NCI-H1417 (cell line): ENCODE data around the gene SH3BP1.
"Not testable (repeated sequence)": the region's sequence is repeated elsewhere in the genome, so short reads cannot be mapped to it uniquely, and the experiment has no call there.

ENCODE experiments used
- DNase-seq, 3 experiments: peaks; one replicate each; lab custom pipeline; 2025; lab: John Stamatoyannopoulos, UW

The SH3BP1 gene, protein sequence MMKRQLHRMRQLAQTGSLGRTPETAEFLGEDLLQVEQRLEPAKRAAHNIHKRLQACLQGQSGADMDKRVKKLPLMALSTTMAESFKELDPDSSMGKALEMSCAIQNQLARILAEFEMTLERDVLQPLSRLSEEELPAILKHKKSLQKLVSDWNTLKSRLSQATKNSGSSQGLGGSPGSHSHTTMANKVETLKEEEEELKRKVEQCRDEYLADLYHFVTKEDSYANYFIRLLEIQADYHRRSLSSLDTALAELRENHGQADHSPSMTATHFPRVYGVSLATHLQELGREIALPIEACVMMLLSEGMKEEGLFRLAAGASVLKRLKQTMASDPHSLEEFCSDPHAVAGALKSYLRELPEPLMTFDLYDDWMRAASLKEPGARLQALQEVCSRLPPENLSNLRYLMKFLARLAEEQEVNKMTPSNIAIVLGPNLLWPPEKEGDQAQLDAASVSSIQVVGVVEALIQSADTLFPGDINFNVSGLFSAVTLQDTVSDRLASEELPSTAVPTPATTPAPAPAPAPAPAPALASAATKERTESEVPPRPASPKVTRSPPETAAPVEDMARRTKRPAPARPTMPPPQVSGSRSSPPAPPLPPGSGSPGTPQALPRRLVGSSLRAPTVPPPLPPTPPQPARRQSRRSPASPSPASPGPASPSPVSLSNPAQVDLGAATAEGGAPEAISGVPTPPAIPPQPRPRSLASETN

DNA sequence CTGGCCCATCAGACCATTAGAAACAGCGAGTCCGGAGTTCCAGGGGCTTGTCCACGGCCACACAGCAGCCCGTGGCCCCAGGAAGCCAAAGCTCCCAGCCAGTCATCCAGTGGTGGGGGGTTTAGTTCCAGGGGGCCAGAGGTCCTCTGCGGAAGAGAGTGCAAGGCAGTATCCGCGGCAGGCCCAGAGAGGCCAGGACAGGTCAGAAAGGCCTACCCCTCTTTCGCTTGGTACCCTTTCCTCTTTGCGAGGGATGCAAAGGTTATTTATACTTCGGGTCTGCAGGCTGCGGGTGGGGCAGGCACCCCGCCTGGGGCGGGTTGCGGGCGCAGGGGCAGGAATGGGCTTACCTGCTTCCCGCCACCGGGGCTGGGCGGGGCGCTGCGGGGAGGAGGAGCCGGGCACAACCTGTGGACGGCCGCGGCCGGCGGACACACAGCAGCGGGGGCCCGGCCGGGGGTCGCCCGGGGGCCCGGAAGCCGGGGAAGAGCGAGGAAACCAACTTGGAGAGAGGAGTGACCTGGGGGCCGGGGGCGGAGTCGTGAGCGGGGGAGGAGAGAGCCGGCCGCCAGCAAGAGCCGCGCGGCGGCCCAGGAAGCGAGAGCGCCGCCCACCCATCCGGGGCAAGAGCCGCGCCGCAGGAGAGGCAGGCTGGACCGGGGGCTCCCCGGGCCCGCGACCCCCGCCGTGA is at the start of gene SH3BP1:
Gene SH3BP1, plus strand, starts transcription at position 600 of the 691 bp plus-strand sequence. CDS start 119 bp downstream, outside the sequence.
- DNase-seq = peak; percentile 8 to 53 (median 27)

DNA sequence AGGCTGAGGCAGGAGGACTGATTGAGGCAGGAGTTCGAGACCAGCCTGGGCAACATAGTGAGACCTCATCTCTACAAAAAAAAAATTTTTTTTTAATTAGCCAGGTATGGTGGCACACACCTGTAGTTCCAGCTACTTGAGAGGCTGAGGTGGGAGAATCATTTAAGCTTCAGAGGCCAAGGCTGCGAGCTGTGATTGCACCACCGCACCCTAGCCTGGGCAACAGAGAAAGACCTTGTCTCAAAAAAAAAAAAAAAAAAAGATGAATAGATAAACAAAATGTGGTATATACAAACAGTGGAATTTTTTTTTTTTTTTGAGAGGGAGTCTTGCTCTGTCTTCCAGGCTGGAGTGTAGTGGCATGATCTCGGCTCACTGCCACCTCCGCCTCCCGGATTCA is 48.4 kb upstream of the SH3BP1 start:
- DNase-seq = not testable (repeated sequence)

DNA sequence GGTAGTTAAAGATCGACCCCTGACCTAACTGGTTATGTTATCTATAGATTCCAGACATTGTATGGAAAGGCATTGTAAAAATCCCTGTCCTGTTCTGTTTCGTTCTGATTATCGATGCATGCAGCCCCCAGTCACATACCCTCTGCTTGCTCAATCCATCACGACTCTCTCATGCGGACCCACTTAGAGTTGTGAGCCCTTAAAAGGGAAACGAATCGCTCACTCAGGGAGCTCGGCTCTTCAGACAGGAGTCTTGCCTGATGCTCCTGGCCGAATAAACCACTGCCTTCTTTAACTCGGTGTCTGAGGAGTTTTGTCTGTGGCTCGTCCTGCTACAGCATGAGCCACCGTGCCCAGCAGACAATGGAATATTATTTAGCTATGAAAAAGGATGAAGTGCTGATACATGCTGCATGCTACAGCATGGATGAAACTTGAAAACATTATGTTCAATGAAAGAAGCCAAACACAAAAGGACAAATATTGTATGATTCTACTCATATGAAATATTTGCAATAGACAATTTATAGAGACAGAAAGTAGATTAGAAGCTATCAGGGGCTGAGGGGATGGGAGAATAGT is 47.6 kb upstream of the SH3BP1 start:
- no peak for DNase-seq

DNA sequence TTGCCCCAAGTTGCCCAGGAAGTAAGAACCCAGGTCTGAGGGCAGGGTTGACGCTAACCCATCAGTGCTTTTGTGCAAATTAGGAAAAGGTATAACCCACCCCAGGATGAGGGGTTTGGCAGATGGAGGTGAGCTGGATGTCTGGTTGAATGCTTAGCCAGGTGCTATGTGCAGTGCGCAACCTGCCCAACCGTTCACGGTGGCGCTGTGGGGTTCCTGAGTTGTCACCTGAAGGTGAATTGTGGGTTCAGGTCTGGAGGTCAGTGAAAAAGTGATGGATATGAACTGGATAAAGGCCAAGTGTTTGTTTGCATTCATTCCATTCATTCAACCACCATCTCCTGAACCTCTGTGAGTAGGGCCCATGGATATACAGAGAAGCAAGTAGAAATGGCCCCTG is 45.2 kb upstream of the SH3BP1 start:
- DNase-seq = no peak

DNA sequence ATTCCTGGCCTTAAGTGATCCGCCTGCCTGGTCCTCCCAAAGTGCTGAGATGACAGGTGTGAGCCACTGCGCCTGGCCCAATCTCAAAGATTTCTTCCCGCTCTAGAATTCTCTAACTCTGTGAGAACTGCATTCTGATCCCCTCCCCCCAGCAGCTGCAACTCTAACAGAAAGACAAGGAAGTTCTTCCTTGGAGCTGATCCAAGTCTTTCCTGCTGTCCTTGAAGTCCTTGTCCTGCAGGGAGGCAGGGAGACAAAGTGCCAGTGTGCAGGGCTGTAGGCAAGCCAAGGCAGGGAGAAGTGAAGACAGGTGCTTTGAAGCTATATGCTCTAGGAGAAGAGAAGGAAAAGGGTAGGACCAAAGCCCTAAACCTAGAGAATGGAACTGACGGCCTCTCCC is 40.3 kb upstream of the SH3BP1 start:
- no peak for DNase-seq

DNA sequence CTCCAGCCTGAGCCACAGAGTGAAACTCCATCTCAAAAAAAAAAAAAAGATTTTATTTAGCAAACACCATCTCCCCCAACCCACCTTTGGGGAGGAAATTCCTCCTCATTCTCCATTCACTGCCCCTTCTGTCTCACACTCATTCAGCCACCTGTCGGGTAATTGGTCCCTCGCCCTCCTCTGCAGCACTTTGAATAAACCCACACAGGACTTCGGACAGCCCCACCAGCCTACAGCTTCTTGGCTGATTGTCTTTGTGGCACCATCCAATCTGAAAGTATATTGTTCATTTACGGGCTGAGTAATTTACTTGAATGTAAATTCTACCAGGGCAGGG is 38.3 kb upstream of the SH3BP1 start:
- DNase-seq = no peak

DNA sequence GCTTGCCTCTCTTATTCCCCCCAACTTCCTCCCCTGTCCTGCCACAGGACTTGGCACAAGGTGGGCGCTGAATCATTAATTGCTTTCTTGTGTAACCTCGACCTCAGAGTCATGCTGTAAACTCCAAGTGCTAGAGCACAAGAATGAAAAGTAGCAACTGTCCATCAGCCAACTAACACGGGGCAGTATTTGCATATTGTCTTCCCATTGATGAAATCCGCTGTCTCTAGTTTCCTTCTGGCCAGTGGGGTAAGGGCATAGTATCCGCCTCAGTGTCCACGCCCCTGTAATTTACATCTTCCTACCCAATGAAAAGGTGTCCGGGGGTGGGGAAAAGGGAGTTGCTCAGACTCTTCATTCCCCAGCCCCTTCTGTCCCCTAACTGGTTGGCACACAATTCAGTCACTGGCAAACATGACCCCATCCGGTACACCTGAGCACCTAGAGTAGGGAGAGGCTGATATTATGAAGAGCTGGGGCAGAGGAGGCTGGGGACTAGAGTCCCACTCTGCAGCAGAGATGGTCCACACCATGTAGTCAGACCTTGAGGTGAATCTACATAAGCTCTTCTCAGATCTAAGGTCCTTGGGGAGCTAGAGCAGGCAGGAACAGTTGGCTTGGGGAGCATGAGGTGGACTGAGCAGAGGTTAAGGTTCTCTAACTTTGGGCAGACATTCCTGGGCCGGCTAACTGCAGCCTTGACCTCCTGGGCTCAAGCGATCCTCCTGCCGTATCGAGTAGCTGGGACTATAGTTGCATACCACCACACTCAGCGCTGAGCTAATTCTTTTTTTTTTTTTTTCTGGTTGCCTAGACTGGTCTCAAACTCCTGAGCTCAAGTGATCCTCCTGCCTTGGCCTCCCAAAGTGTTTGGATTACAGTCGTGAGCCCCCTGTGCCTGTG is 37.7 kb upstream of the SH3BP1 start:
- DNase-seq = peak in 1 of 3 experiments; percentile 2

DNA sequence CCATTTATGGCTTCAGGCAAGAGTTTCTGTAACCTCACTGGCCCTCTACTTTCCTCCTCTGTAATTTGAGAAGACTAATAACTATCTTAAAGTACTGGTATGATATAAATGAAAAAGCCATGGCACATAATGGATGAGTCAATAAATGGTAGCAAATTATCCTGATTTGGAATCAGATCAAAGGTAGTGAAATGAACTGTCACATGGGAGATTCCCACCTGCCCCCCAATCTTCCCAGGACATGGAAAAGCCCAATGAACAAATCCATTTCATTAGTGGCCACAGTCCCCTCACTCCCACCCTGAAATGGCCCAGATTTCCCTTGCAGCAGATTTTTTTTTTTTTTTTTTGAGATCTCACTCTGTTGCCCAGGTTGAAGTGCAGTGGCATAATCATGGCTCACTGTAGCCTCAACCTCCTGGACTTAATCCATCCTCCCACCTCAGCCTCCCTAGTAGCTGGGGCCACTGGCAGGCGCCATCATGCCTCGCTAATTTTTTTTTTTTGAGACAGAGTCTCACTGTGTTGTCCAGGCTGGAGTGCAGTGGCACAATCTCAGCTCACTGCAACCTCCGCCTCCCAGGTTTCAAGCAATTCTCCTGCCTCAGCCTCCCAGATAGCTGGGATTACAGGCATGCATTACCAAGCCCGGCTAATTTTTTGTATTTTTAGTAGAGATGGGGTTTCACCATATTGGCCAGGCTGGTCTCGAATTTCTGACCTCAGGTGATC is 36.8 kb upstream of the SH3BP1 start:
- DNase-seq = not testable (repeated sequence)

DNA sequence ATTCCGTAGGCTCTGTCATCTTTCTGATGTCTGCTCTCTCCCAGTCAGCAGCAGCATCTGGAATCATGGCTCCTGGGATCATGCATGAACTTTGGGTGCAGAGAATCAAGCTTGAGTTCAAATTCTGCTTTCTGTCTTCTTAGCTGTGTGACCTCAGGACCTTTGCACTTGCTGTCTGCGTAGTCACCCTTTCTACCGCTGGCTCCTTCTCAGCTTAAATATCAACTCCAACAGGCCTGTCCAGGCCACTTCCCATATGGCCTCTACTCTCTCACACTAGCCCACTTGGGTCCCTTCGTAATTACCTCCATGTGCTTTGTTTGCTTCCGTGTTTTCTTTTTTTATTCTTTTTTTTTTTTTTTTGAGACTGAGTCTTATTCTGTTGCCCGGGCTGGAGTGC is 35.4 kb upstream of the SH3BP1 start:
- DNase-seq = no peak

DNA sequence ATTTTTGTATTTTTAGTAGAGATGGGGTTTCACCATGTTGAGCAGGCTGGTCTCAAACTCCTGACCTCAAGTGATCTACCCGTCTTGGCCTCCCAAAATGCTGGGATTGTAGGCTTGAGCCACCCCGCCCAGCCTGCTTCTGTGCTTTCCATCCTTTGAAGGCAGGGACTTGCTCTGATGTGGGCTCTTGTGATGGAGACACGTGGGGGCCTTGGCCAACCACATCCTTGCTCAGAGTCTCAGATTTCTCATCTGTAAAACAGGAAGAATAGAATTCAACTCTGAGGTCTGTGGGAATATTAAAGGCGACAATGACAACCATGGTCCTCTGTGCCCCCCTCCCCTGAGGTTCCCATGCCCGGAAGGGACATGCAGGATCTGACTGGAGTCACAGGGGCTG is 34.6 kb upstream of the SH3BP1 start:
- no peak for DNase-seq

DNA sequence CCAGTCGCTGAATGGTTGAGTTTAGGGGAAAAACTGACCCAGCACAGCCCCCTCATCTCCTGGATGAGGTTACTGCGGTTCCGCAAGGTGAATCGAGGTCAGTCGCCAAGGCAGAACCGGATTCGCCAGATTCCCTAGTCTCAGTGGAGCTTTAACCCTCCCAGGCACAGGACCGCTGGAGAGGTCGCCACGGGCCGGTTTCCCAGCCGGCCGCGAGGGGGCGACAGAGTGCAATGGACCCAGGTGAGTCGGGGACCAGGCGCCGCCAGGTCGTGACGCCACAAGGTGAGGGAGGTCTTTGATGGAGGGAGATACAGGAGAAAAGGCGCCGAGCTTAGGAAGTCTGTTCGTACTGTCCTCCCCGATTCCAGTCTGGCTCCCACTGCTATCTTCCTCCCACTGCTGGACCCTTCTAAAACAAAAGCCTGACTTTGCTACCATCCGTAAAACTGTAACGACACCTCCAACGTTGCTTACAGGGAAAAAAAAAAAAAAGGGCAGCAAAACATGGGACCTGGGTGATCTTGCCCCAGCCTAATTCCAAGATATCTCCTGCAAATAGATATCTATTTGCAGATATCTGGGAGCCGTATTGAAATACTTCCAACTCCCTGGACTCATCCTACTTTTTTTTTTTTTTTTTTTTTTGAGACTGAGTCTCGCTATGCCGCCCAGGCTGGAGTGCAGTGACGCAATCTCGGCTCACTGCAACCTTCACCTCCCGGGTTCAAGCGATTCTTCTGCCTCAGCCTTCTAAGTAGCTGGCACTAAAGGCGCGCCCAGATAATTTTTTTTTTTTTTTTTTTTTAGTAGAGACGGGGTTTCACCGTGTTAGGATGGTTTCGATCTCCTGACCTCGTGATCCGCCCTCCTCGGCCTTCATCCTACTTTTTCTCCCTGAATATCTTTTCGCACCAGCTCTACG is 32.2 kb upstream of the SH3BP1 start:
- peak; percentile 77 to 90 (median 79) for DNase-seq

DNA sequence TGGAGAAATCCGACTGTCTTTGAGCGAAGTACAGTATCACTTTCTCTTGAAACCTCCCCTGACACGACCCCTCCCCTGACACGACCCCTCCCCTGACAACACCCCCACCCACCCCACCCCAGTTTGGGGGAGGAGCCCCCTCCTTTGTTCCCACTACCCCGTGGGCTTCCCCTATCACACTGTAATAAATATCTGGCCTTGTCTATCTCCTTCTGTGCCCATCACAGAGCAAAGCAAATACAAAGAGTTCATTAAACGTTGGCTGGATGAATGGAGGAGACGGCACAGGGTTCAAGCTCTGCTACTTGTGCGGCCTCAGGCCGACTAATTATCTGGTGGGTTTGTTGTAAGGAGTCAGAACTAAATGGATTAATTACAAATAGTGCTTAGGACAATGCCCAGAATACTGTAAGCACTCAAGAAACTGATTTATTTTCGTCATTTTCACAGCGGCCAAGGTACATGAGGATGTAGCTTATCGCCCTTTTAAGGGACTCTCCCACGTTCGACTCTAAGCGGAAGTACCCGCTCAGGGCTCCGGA is 31.5 kb upstream of the SH3BP1 start:
- peak in 1 of 3 experiments; percentile 40 for DNase-seq

DNA sequence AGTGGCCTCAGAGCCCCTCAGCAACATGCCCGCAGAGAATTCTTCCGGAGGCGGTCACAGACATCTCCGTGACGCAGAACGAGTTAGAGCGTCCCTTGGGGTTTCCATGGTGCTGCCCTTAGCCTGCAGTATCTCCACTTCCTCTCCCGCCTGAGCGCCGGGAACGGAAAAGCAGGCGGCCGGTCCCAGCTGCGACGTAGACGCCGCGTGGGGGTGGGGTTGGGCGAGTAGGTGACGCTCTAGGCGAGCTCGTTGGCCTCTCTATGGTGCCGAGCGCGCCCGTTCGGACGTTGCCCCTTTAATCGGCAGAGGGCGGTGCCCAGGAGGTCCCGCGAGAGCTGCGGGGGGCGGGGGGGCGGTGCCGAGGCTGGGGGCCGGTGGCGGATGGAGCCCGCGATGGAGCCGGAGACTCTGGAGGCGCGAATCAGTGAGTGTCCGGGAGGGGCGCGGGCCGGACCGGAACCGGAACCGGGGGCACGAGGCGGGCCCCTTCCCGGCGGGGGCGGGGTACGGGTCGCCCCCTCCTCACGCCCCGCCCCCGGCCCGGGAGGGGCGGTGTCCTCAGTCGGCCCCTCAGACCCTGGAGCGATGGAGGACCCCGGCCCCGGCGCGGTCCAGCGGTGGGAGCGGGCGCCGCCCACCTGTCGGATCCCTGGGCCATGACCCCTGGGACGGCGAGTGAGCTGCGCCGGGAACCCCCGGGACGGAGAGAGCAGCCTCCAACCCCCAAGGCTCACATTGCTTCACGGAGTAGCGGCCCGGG is 30.8 kb upstream of the SH3BP1 start, which contains the start of gene GGA1:
Gene GGA1, plus strand, starts transcription at position 358 of the 763 bp plus-strand sequence. Its CDS starts 27 bp downstream, at position 385.
- DNase-seq = peak; percentile 87 to 96 (median 96)

DNA sequence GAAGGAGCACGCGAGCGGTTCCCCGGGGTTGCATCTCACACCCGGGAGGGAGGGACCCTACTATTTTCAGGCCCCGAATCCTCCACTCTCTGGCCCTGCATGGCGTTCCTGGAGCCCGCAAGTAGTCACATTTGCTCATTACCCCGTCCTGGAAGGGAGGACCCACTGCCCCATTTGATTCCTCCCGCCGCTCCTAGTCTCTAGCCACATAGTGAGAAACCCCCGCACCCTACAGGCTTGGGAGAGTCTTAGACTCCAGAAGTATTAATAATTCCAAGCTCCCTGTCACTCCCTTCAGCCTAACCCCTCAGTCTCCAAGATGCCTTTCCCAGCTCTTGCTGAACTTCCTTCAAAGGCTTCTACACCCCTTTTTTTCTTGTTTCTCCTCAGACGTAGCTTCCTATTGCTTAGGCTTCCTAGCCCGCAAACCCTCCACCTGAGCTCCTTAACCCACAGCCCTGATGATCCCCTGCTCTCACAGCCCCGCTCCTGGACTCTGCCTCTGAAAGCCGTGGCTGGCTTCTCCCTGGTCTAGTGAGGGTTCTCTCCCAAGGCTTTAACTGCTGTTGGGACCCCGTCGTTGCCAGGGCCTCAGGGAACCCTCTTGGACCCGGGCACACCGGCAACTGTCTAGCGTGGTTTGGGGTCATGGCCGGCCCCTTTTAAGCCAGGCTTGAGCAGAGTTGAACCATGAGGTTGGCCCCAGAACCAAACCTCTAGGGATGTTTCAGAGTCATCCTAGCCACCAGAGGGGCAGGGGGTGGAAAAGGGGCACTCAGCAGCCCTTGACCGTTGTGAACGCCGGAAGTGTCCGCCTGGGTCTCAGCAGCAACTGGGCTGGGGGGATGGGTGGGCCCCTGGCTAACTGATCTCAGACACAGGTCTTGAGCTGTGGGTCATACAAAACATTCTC is 30.0 kb upstream of the SH3BP1 start:
- no peak for DNase-seq

DNA sequence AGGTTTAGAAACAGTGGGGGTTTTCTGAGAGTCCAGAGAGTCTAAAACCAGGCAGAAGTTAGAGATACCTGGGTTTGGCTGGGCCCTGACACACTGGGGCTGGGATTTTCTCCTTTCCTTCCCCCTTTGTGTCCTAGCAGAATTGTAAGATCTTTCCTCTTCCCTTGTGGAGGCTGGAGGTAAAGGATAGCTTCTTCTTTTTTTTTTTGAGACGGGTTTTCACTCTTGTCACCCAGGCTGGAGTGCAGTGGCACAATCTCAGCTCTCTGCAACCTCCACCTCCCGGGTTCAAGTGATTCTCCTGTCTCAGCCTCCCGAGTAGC is 29.4 kb upstream of the SH3BP1 start:
- DNase-seq = not testable (repeated sequence)

DNA sequence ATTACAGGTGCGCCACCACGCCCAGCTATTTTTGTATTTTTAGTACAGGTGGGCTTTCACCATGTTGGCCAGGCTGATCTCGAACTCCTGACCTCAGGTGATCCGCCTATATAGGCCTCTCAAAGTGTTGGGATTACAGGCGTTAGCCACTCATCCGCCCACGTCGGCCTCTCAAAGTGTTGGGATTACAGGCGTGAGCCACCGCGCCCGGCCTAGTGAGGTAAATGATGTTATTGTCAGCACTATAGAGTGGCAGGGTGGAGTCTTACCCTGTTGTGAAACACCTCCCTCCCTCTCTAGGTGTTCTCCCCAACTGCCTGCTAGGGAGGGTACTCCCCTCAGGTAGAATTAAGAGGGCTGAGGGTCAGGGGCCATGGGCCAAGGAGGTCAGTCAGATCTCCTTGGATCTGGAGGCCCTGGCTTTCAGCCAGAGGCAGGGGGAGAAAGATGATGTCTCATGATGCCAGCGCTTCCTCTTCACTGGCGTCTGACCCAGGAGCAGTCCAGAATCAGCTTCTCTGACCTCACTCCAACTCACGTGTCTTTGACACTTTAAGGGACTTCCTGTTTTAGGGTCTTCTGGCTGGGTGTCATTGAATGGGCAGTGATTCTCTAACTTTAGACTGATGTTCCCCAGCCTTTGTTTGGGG is 28.9 kb upstream of the SH3BP1 start:
- DNase-seq = no peak

DNA sequence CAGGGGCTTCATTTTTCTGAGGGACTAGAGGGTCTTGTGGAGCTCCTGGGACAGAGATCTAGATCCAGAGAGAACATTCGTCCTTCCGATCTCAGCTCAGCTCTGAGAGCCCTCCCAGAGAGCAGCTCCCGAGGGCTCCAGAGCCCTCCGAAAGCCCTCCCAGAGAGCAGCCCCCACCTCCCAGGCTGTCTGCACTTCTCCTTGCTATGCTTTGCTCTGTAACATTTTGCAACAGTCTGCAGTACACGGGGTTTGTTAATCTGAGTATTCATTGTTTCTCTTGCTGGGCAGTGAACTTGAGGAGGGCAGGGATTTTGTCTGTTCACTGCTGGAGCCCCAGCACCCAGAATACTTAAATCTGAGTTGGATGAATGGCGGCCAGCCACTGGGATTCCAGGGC is 28.3 kb upstream of the SH3BP1 start:
- no peak for DNase-seq
